NCI-H2081 treated with DMSO at 0.1 percent for 48 hours (cell line): ENCODE measurements around the gene SUMO4.

Source experiments
- DNase-seq: peaks from one replicate; lab custom pipeline; 2025; lab: John Stamatoyannopoulos, UW

Gene SUMO4

DNA sequence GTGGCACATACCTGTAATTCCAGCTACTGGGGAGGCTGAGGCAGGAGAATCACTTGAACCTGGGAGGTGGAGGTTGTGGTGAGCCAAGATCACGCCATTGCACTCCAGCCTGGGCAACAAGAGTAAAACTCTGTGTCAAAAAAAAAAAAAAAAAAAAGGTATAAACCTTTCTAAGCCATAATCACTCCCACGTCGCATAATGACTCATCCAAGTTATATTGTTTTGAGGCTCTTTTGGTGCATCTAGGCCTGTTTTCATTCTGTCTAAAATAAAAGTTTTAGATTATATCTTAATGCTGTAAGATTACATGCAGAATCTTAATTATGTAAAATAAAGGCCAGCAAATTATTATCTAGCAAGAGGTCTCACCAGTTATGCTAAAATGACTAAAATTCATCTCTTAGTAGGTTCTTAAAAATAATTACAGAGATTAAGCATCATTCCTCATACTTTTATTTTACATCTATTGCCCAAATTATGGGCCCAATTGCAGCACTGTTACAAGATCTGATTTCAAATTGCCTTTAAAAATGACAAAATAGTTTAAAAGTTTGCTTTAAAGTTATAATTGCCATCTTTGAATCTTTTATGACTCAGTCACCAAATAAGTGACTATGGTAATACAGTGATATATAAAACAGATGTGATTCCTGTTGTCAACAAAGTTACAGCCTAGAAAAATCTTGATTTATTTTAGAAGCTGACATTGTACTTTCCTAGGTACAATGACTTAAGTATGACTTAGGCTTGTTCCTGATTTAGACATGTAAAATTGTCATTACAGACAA, 10.4 kb upstream of the SUMO4 start:
- no peak for DNase-seq

DNA sequence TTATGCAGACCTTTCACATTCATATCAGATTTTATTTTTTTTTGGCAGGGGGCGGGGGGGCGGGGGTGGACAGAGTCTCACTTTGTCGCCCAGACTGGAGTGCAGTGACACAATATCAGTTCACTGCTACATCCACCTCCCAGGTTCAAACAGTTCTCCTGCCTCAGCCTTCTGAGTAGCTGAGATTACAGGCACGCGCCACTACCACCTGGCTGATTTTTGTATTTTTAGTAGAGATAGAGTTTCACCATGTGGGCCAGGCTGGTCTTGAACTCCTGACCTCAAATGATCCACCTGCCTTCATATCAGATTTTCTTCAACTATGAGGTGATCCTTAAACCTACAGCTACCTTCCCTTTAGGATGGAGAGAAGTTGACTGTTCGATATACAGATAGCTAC, 8.0 kb upstream of the SUMO4 start:
- no peak for DNase-seq

DNA sequence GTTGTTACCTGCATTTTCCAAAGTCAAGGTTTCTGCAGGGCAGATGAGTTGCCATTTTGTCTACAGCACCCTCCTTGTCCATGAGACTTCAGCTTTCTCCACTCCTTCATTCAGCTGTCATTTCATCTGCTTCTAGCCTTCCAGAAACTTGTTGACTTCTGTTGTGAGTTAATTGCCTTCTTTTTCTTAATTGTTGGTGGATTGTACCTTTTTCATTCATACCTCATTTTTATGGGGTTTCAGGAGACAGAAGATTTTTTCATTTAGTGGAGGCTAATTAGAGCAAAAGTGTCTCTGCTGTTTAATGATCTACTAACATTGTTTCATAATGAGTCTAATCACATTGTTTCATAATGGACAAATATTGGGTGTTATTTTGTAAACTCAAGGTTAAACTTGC, 7.5 kb upstream of the SUMO4 start:
- DNase-seq, result no peak

DNA sequence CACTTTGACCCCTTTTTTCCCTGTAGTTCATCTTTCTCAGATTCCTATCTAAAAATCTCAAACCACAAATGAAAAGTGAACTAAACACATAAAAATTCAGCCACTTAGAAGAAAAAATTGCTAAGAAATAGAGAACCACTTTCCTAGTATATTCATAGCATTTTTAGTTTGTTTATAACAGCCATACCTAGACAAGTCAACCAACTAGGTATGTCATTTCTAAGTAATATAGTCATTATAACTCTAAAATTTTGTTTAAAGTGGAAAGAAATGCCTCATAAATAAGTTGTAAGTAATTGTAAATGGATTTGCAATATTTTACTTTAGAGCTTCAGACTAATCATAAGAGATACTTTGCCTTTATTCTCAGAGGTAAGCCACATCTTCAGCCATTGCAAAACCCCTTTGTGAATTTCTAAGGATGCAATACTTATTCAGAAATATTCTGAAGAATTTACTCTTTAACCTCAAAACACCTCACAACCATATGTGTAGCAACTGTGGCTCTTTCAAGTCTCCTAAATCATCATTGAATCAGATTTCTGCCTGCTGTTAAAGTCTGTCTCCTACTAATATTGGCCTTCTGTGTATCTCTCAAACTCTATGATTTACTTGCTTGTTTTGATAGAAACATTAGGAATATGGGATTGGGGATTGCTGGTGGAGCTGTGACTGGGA, 6.9 kb upstream of the SUMO4 start:
- DNase-seq, result no peak

DNA sequence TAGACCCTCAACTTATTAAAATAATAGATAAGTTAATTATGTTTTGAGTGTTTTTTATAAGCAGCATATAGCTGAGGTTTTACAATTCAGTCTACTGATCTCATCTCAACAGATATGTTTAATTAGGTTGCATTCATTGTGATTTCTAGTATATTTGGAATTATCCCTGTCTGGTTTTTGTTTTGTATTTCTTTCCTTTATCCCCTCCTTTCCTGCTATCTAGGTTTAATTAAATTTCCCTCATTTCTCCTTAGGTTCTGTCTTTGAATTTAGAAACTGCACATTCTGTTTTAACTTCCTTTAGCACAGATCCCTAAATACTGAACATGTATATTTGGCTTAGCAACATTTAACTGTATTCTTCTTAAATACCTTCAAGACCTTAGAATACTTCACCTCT, 4.9 kb upstream of the SUMO4 start:
- no peak for DNase-seq

DNA sequence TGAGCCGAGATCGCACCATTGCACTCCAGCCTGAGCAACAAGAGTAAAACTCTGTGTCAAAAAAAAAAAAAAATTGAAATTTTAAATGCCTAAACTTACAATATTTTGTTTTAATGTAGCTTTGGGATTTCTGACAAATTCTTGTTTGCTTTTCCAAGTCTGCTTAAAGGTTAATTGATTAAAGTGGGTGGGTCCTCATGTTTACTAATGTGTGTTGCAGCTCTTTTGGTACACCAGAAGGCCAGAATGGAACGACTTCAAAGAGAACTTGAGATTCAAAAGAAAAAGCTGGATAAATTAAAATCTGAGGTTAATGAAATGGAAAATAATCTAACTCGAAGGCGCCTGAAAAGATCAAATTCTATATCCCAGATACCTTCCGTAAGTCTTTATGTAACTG, 2.7 kb upstream of the SUMO4 start:
- no peak for DNase-seq

DNA sequence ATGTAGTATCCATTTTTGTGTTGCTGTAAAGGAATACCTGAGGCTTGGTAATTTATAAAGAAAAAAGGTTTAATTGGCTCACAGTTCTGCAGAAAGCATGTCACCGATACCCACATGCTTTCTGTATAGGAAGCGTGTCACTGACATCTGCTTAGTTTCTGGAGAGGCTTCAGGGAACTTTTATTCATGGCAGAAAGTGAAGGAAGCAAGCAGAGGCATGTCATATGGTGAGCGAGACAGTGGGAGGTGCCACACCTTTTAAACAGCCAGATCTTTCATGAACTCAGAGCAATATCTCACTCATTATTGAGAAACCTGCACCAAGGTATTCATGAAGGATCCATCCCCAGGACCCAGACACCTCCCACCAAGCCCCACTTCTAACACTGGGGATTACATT, 3.5 kb downstream of the SUMO4 start:
- no peak for DNase-seq

DNA sequence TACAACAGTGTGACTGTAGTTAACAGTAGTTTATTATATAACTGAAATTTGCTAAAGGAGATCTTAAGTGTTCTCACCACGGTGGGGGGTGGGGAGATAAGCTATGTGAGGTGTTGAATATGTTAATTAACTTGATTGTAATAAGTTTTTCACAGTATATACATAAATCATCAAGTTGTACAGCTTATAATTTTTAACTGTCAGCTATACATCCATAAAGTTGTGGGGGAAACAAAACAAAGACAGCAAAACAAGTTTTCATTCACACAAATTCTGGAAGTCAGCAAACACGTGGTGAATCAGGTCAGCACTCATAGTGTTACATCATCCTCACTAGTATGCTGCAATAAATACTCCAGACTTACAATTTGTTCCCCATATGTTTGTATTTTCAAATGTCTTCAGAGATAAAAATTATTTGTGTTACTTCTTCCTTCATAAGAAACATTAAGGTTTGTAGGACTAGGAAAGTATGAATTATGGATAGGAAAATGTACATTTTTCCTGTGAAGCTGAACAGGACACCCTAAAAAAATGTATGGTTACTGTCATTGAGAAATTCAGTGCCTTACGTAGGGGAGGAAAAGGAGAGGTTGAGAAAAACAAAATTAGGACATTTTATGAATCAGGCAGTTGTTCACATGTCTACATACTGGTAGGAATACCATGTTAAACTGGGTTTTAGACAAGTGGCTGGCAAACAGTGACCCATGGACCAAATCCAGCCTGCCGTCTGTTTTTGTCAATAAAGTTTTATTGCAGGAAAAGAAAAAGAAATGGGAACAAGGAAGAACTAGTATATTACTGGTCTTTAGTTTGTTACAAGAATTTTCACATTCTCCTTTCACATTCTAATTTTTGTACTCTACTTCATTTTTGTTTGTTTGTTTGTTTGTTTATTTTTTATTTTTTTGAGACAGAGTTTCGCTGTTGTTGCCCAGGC, 6.0 kb downstream of the SUMO4 start:
- no peak for DNase-seq

DNA sequence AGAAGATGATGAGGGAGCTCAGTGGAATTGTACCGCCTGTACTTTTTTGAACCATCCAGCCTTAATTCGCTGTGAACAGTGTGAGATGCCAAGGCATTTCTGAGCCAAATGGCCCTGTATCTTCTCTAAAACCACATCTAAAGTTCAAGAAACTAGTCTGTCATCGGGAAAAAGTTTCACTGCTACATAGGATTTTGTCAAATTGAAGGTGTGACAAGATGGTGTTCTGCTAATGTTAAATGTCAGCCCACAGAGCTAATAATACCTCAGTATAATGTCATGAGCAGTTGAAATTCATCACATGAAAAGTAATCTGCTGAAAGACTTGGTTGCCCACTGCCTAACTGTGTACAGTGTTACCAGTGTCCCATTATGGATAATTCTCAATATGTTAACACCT, 9.6 kb downstream of the SUMO4 start:
- DNase-seq, result no peak

DNA sequence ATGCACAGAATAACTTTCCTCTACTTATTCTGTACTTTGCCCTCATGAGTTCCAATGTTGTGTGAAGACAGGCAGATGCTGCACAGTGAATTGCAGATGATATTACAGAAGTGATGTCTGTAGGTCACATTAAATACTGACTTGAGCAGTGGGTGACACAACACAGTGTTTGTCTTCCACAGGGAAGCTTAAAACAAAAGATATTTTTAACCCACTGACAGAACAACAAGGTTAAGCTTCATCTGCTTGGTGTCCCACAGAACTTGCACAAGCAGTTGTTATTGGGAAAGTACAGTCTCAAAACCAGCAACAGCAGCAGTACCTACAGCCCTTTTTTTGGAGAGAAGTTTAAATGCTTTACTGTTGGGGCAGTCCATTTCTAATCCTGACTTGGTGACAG, 10.5 kb downstream of the SUMO4 start:
- DNase-seq, result no peak

DNA sequence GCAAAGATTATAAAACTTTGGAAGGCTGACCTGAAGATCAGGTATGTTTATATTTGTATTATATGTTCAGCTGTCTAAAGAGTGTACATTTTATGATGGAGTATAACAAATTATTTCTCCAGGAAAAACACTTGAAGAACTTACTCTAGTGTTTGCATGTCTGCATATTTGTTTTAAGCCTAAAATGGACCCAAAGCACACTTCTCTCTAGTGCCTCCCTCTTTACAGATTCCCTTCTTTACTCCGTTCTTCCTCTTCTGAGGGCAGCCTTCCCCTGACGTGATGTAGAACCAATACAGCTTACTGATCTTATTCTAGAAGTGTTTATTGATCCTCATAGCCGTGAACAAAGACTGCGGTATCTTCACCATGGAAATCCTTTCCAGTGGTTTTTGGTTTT, 13.9 kb downstream of the SUMO4 start:
- no peak for DNase-seq

DNA sequence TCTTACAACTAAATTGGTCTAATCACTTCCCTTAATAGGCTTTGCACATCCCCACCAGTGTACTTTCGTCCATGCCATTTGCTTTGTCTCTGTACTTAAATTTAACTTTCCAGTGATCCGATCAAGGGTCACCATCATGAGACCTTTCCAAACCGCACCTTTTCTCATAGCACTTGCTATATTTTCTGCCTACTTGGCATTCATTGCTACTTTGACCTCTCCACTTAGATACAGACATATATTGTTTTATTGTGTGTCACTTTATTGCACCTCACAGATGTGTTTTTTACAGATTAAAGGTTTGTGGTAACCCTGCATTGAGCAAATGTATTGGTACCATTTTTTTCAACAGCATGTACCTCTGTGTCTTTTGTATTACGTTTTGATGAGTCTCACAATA, 14.8 kb downstream of the SUMO4 start:
- DNase-seq, result no peak

DNA sequence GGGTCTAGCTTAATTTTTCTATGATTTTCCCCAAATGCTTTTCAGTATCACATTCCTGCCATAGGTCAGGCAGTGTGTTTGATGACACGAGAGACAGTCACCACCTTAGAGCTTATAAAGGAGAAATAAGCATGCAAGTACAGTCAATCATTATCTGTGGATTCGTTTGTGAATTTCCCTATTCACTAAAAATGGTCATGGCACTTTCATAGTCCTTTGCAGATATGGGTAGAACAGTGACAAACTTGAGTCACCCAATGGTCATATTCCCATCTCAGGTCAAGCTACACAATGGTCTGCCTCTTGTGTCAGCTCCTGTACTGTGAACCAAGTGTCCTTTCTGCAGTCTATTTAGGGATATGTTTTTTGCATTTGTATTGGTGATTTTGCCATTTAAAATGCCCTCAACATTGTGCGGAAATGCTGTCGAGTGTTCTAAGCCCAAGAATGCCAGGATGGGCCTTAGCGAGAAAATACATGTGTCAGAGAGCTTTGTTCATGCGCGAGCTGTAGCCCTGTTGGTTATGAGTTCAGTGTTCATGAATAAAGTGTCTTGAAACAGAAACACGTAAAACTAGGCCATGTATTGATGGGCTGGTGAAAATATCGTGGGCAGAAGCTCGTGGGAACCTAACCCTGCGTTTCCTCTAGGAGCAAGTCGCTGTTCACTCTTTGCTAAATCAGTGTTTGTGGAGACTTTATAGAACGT, 19.8 kb downstream of the SUMO4 start:
- no peak for DNase-seq

DNA sequence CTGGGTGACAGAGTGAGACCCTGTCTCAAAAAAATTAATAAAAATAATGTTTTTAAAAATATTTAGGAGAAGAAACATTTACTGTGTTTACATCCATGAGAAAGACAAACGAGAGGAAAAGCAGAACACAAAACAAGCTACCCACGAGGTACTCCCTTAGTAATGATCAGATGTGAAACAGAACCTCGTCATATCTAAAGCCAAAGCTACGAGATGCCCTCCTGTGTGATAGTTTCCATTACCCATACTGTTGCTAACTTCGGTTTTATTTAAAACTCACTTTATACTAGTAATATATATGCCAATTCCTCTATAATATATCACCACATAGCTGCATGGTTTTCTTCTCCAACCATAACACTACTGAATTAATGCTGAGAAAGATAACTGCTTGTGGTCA, 21.1 kb downstream of the SUMO4 start:
- DNase-seq, result no peak

DNA sequence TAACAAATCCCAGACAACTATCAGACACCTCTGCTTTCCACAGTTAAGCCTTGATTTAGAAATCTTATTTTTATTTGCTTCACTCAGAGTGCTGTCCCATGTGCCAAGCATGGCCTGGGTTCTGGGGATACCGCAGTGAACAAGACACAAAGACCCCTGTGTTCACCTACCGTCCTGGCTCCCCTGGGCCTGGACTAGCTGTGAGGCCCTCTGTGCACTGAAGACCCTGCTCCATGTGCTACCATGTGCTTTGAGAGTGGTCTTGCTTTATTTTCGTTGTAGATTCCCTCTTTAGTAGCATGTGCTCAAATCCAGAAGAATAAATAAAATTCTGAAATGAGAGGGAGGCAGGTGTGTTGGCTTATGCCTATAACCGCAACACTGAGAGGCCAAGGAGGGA, 22.5 kb downstream of the SUMO4 start:
- no peak for DNase-seq

DNA sequence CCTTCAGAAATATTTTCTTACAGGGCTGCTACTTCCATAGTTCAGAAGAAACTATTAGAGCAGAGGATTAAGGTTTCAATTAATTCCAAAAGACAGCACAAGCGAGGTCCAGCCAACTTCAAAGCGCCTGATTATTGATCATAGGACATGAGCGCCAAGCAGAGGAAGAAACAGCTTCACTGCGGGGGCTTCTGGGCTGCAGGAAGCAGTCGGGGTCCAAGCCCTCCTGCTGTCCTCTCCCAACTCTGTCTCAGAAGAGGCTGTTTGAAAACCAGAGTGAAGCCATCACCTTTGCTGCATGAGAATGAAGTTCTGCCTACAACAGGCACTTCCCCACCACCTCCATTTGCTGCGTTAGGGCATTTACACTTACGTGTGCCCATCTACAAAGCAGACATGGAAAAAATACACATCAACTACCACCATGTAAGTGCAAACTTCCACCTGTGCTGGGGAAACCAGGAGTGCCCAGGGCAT, 23.9 kb downstream of the SUMO4 start:
- no peak for DNase-seq

DNA sequence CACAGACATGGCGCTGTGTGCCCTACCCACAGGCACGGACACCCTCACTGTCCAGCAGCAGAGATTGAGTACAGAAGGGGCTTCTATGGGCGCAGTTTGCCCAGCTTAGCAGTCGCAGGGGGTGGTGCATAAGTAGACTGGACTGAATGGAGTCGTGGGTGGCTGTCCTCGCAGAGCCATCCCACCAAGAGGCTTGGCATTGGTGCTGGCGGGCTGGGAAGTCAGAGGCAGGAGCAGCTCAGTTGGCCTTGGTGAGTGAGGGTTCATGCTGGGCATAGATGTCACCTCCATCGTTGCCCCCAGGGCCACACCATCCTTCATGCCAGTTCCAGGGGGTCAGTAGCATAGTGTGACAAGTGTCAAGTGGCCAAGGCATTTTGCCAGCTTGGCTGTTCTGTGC, 25.2 kb downstream of the SUMO4 start:
- DNase-seq, result no peak

DNA sequence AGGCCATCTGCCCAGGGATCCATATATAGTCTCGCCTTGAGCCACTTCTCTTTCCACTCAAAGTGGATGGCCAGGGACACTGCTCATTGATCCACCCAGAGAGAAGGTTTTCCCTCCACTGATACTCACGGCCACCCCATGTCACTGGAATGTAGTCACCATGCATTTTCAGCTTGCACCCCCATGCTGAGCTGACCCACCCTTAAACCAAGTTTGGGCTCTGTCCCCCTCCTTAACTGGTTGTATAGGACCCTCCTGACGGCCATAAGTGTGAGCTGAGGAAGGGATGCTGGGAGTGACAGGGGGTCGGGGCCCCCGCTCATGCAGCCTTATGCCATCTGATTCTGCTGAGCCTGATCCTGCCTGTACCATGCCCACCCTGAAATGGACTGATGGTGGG, 25.7 kb downstream of the SUMO4 start:
- no peak for DNase-seq

DNA sequence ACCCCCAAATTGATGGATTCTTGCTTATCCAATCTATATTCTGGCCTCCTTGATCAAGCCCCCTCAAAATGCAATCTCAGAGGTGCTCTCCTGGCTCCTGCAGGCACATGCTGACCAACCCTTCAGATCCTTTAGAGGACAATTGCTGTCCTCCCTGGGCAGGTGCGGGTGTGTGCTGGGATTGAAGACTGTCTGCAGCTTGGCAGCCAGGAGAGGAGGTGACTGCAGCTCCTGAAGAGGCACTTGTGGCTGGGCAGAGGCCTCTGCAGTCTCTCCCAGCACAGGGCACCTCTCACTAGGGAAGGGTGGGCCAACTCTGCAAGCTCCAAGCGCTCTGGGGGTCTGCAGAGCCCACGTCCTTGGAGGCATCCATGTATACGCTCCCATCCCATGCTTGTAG, 28.5 kb downstream of the SUMO4 start:
- no peak for DNase-seq

DNA sequence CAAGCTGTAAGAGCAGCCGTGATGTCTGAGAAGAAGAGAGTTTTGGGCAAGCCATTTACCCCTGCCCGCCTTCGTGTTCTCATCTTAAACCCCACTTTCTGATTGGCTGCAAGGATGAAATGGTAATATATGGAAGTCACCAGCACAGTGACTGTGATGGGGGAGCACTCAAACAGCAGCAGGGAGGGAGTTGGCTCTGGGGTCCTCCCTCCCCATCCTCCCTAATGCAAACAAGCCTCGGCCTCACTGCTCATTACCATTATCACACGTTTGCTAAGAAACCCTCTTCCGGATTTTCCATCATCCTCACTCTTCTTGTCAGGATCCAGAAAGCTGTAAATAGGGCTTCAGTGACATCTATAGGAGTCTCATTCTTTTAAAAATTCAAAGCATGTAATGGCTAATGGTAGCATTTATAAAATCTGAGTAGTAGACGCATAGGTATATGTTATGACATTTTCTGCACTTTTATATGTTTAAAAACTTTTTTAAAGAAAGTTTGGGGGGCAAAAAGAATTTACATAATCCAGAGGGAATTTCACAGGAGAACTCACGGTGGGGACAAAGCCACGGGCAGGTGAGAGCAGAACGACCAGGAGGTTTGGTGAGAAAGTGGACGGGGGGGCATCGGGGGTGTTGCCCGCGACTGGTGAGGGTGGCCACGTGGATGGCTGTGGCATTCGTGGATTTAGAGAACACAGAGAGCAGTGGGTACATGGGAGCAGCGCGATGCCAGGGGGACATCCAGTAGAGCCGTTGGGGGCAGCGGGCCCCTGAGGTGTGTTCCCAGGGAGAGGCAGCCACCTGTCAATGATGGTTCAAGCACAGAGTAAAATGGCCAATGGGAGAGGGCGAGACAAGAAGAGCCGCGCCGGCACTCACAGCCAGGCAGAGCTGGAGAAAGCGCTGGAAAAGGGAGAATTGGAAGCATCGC, 29.6 kb downstream of the SUMO4 start:
- no peak for DNase-seq
